Measurements from ENCODE around the gene IQSEC1. TPM values are rescaled to one million over a fixed set of nuclear protein-coding genes. Genes with fewer than 3 reads are reported as not detected.

IQSEC1 gene
- total and polyA plus RNA-seq, 2 of the 8 experiments (the other 6 are each of a cell fraction or from before 2014, with no cell fraction given) = 6.8 to 28.8 TPM

- ChIA-PET POLR2A (ENCODE audit: partially characterized antibody) (interaction anchor here (1.6 kb wide), 1 partner anchor 10 kb away, joined by 5 read pairs; no protein-coding TSS in a partner anchor), CTCF (ENCODE audit: partially characterized antibody) (interaction anchor here (0.6 to 13.5 kb wide), 5 partner anchors 9 to 78 kb away, joined by 3 to 71 read pairs (median 5); no protein-coding TSS in a partner anchor)
- WGBS, 2 experiments (ENCODE audit: extremely low coverage in 1 of 2, insufficient coverage in 1 of 2, insufficient read length in 1 of 2, insufficient replicate concordance in 2 of 2, low coverage in 1 of 2, low lambda C conversion rate in 2 of 2, missing lambda C conversion rate in 1 of 2) = 96% methylated on average over 6 of the region's 7 CpGs; no CpG with 5 or more reads in 1 of the 2 experiments
- FAIRE-seq (no peak), DNase-seq (ENCODE audit: low read depth in 1 of 2, low spot score in 2 of 2) (no peak)
- H3K4me2 ChIP-seq (ENCODE audit: insufficient read depth in 1 of 2, low read depth in 2 of 2, low read length in 2 of 2) = no peak overlapping the region
- no peak overlapping the region for H3K4ac ChIP-seq (replicated peaks; ENCODE audit: insufficient read length, low read depth, low read length)
- H2AFZ ChIP-seq (ENCODE audit: low read length) = no peak overlapping the region
- H3K27me3 ChIP-seq (replicated peaks in 1 of 4; ENCODE audit: control insufficient read depth in 3 of 4, extremely low read depth in 1 of 4, insufficient read depth in 3 of 4, low read length in 3 of 4) = peaks cover 0 to 4% (median 0%) of the 10 kb centered on the region in 4 experiments; a peak in 3 of 7 replicates
- no peaks in the 10 kb centered on the region for H3K36me3 ChIP-seq (ENCODE audit: control insufficient read depth in 2 of 4, insufficient read depth in 4 of 4, low read length in 3 of 4)
- H2AK5ac ChIP-seq (ENCODE audit: low read depth, low read length) = no peak overlapping the region
- H3K14ac ChIP-seq (ENCODE audit: insufficient read length) = no peak overlapping the region
- H3K23me2 ChIP-seq (ENCODE audit: low read depth, low read length) = peaks cover 3% of the 10 kb centered on the region
- H4K8ac ChIP-seq (ENCODE audit: extremely low read depth, insufficient read depth, low read length) = no peak overlapping the region
- H3K4me3 ChIP-seq (ENCODE audit: extremely low read depth in 1 of 4, insufficient read depth in 2 of 4, low read depth in 3 of 4, low read length in 4 of 4) = no peak overlapping the region
- no peak overlapping the region for H3K18ac ChIP-seq (ENCODE audit: extremely low read depth, low read length)
- H2BK15ac ChIP-seq (ENCODE audit: low read length) = no peak overlapping the region
- 0 out of 2 replicates have a peak overlapping the region, but pooled peaks have one; percentile 17 for H2BK12ac ChIP-seq (ENCODE audit: low read depth, low read length)
- H4K20me1 ChIP-seq (replicated peaks in 1 of 2; ENCODE audit: control insufficient read depth in 1 of 2, insufficient read depth in 2 of 2, low read length in 2 of 2) = no peaks in the 10 kb centered on the region
- no peak overlapping the region for H3K27ac ChIP-seq (ENCODE audit: low read depth, low read length)
- no peak overlapping the region for H3K56ac ChIP-seq (replicated peaks; ENCODE audit: insufficient read length, low read depth, low read length)
- no peaks in the 10 kb centered on the region for H3K9me3 ChIP-seq (ENCODE audit: insufficient read depth in 2 of 2, low read depth in 1 of 2, low read length in 1 of 2)
- no peak overlapping the region for H4K91ac ChIP-seq (replicated peaks; ENCODE audit: insufficient read length, low read length)
- no peaks in the 10 kb centered on the region; the same call in 1 of the 2 replicates for H3K79me1 ChIP-seq (ENCODE audit: low read depth, low read length)
- no peak overlapping the region for H2BK5ac ChIP-seq (ENCODE audit: low read depth, low read length)
- no peak overlapping the region for H3K23ac ChIP-seq (ENCODE audit: insufficient read length)
- H2BK120ac ChIP-seq (replicated peaks; ENCODE audit: low read depth, low read length) = no peak overlapping the region
- no peak overlapping the region for H4K5ac ChIP-seq (ENCODE audit: insufficient read length, low read depth, low read length)
- H3K9ac ChIP-seq (replicated peaks in 1 of 4; ENCODE audit: extremely low read depth in 1 of 4, low read depth in 3 of 4, low read length in 3 of 4) = no peak overlapping the region
- H3K79me2 ChIP-seq (ENCODE audit: control insufficient read depth in 1 of 2, insufficient read depth in 2 of 2, low read length in 2 of 2) = no peaks in the 10 kb centered on the region
- no peak overlapping the region for H2BK20ac ChIP-seq (ENCODE audit: low read length)
- peaks cover 14 to 35% (median 27%) of the 10 kb centered on the region in 4 experiments for H3K4me1 ChIP-seq (replicated peaks in 1 of 4; ENCODE audit: control insufficient read depth in 3 of 4, insufficient read depth in 4 of 4, low read length in 3 of 4)
- TF ChIP-seq, protein P1, sequence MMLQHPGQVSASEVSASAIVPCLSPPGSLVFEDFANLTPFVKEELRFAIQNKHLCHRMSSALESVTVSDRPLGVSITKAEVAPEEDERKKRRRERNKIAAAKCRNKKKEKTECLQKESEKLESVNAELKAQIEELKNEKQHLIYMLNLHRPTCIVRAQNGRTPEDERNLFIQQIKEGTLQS (IDR thresholded peaks at IDR 0.05; ENCODE audit: insufficient read depth, low read depth, low read length) = no peak
- TF ChIP-seq FOSL1 (IDR thresholded peaks at IDR 0.05; ENCODE audit: insufficient read depth, low read depth, low read length) (no peak), POU5F1 (IDR thresholded peaks at IDR 0.05; ENCODE audit: low read depth, low read length) (no peak), CBX5 (IDR thresholded peaks at IDR 0.05; ENCODE audit: low read depth, low read length) (no peak), SIN3A (conservative IDR thresholded peaks at IDR 0.05 in 1 of 2, IDR thresholded peaks at IDR 0.05 in 1 of 2; ENCODE audit: low read depth in 1 of 2, low read length in 2 of 2) (no peak), BACH1 (IDR thresholded peaks at IDR 0.05; ENCODE audit: low read length) (no peak), YY1 (IDR thresholded peaks at IDR 0.05; ENCODE audit: low read depth, low read length) (no peak), TAF7 (optimal IDR thresholded peaks at IDR 0.05; ENCODE audit: borderline replicate concordance, low read depth, low read length) (no peak), PHF8 (conservative IDR thresholded peaks at IDR 0.05; ENCODE audit: low read depth, low read length) (no peak), RBBP5 (IDR thresholded peaks at IDR 0.05; ENCODE audit: borderline replicate concordance, low read depth, low read length) (no peak), ASH2L (IDR thresholded peaks at IDR 0.05; ENCODE audit: low read length) (no peak), GTF2F1 (IDR thresholded peaks at IDR 0.05; ENCODE audit: borderline replicate concordance, low read depth, low read length) (no peak)
These were observed 59.1 kb downstream of the IQSEC1 start for GRCh38 chr3:13013994-13014754.
